ENCODE data around the gene GRK2. TPM values are rescaled to one million over a fixed set of nuclear protein-coding genes. Genes with fewer than 3 reads are reported as not detected.

GRK2 gene
- polyA plus RNA-seq, 4 donors = 45.6 to 65.0 (median 49.0) TPM

DNA sequence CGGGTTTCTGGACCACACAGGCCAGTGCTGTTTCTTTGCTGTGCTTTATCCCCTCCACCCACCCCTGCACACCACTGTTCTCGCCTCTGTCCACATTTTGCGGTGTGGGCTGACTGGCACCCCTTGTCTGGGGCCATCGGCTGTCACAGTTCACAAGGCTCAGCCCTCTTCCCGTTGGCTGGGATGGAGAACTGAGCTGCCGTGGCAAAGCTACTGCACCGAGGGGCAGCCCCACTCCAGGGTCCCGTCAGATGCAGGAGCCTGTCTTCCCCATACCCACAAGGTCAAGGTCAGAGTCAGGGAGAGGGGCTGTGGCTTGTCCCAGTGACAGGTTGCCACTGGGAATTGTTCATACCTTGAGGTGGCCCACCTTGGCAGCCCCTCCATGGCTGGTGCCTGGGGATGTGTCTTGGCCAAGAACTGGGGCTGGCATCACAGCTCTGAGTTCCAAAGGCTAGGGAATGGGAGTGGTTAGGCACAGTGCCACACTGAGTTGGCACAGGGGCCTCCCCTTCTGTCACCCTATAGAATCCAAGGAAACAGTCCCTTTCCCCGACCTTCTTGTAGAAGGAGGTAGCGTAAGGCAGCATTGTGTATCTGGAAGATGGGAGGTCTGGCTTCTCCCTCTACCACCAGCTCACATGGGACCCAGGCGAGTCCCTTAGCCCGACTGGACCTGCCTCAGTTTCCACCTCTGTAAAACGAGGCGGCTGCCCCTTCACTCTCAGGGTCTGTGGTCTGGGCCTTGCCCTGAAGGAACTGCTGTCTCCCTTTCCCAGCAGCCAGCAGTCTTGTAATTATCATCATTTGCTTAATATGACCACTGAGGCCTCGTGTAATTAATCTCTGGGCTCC, 3.4 kb downstream of the GRK2 start:
- DNase-seq (ENCODE audit: low read depth in 4 of 4, low spot score in 3 of 4) = no peak

DNA sequence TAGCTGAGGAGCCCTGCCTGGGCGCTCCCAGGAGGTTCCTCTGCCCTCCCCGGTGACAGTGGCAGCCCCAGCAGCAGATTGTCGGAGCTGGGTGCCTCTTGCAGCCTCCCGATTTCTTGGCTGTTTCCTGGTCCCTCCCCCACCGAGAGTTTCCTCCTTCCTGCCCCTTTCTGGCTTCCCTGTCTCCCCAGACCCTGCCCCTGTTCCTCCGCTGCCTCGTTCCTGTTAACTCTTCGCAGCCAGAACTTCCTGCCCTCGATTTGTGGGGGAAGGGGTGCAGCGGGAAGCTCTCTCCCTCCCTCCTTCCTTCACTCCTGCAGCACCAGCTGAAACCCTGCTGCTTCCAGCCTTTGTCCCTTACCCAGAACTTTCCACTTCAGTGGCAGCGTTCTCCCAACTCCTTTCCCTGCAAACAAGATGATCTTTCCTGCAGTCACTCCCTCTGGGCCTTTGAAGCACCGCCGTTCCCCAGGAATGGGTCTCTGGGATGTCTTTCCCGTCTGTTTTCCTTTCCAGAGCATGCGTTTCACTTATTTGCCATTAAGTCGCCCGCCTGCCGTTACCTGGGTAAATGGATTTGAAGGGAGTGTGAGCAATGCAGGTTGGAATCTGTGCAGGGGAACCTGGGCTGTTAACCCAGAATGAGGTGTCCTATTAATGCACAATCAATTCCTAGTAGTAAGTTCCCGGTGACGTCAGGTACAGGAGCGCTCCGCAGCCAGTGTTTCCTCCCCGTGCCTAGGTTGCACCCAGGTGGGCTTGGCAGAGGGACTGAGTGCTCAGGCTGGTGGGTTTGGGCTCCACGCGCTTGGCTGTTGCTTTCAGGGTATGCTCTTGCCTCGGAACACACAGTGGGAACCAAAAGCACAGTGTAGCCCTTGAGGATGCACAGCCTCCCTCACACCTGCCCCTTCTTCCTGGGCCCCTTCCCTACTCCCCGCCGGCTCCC, 4.3 kb downstream of the GRK2 start:
- DNase-seq (ENCODE audit: low read depth in 4 of 4, low spot score in 3 of 4) = no peak

DNA sequence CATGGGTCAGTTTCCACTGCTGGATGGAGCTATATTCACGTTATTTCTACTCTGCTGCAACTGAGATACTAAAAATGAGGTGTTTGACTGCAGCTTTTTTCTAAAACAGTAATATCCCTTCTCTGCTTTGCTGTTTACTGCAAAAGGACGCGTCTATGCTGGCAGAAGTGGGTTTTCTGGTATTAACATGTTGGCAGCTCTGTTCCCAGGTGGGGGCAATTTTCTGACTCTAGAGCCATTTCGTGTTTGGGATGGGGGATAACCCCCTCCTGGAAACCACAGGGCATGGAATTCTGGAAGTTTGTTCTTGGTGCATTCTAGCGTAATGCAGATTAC, 4.9 kb downstream of the GRK2 start:
- DNase-seq (ENCODE audit: low read depth in 4 of 4, low spot score in 3 of 4) = no peak

DNA sequence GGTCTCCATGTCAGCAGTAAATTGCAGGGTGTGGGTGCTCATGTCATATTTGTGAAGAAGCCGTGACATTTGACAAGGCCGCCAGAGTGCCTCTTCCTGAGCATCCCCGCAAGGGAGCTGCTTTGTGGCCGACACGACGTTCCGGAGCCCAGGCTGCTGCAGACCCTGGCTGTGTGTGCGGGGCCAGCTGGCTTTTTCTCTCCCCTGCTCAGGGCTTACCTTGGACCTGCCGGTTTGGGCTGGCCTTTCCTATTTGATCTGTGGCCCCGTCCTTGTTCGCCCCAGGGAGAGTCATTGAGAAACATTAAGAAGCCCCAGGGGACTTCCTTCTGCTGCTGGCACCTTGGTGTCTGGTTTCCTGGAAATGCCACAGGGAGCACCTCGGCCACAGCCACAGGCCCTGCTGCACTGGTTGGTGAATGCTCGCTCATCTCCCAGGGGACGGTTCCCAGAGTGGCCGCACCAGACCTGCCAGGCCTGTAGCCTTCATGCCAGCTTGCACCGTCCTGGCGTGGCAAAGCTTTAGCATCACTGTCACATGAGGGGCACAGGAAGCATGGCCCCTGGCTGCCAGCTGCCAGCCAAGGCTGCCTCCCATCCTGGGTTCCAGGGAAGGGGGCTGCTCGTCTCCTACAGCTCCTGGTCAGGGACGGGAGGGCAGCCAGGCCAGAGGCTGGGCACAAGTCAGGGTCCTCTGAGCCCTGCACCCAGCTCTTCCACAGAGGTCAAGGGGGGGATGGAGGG, 5.4 kb downstream of the GRK2 start:
- DNase-seq (ENCODE audit: low read depth in 4 of 4, low spot score in 3 of 4) = no peak

DNA sequence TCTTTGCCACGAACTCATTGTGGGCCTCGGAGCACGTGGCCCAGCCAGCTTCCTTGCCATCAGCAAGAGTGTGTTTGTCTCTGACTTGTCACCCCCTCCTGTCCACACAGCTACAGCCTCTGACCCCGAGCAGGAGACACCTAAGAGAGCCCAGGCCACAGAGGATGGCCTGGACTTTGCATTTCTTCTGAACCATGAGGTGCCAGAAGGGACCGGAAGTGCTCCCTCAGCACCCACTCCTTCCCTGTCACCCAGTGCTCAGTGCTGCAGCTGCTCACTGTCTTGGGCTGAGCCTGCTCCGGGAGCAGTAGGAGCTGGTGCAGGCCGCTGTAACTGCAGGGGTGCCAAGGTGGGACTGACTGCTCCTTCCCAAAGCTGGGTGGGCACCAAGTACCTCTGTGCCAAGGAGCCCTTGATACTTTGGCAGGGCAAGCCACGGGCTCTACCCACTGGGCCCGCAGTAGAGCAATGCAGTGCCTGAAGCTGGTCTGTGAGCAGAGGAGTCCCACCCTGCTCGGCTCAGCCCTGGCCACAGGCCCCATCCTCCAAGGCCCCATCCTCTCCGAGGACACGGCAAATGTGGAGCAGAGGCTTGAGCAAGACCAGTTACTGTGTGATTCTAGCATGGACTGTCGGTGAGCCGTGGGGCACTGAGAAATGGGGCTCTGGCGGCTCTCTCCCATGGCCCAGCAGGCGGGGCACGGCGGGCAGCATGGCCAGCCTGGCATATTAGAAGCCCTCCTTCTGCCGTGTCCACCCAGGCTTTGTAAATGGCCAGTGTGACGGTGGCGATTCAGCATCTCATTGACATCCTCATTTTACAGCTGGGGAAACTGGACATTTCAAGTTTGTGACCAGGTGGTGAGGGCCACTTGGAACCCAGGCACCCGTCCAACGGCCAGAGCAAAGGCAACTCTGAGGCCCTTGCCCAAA, 6.3 kb downstream of the GRK2 start:
- no peak for DNase-seq (ENCODE audit: low read depth in 4 of 4, low spot score in 3 of 4)

DNA sequence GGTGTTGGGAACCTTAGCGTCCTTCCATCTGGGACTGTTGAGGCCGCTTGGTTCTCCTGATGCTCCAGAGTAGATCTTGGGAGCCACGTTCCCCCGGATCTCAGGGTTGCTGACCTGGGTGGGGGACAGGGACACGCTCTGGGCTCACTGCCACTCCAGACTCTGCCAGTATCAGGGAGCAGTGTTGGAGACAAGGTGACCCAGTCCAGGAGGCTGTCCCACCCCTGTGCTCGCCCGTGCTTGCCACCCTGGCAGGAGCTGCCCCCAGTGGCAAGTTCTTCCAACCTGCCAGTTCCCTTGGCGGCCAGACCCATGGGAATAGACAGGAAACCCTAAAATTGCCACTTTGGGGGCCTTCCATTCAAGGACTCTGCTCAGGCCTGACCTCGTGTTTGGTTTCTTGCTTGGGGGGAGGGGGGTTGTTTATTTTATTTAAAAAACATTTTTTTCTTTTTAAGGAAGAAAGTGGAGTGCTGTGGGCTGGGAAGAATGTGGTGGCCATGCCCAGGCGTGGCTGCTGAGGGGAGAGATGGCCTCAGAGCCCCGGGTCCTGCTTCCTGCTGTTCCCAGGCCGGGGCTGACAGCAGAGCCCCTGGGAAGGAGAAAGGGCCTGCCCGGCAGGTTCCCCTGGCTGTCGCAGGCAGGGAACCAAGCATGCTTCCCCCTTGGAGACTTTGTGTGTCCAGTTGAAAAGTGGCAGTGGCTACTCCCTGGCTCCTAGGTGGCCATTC, 7.2 kb downstream of the GRK2 start:
- no peak for DNase-seq (ENCODE audit: low read depth in 4 of 4, low spot score in 3 of 4)

DNA sequence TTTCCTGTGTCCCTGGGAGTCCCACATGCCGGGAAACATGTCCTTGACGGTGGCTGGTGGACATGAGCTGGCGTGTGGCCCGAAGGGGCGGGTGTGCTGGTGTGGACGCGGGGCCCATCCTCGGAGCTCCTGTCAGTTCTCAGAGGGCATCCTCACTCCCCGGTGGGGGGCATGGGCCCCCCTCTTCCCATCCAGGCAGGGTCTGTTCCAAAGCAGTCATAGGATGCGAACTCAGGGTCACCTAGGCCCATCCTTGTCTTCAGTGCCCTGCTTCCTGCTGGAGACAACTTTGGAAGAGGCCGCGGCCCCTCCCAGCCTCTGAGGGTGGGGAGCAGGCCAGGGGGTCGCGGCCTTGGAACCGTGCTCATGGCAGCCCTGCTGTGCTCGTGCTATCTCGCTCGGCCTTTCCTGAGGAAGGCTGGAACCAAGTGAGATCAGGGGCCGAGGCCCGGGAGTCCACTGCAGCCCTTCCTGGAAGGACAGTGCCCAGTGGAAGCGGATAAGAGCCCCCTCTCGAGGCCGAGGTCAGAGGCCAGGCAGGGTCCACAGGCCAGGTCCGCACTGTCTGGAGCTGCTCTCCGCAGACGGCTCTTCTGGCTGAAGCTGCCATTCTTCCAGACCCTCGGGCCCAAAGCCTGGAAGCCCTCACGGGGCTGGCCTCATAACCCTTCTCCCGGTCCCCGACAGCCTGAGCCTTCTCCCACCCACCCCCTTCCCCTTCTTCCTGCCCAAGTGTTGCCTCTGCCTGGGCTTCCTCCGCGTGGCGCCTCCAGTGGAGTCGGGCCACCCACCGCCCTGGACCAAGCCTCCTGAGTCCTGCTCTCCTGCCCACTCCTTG, 8.7 kb downstream of the GRK2 start:
- no peak for DNase-seq (ENCODE audit: low read depth in 4 of 4, low spot score in 3 of 4)

DNA sequence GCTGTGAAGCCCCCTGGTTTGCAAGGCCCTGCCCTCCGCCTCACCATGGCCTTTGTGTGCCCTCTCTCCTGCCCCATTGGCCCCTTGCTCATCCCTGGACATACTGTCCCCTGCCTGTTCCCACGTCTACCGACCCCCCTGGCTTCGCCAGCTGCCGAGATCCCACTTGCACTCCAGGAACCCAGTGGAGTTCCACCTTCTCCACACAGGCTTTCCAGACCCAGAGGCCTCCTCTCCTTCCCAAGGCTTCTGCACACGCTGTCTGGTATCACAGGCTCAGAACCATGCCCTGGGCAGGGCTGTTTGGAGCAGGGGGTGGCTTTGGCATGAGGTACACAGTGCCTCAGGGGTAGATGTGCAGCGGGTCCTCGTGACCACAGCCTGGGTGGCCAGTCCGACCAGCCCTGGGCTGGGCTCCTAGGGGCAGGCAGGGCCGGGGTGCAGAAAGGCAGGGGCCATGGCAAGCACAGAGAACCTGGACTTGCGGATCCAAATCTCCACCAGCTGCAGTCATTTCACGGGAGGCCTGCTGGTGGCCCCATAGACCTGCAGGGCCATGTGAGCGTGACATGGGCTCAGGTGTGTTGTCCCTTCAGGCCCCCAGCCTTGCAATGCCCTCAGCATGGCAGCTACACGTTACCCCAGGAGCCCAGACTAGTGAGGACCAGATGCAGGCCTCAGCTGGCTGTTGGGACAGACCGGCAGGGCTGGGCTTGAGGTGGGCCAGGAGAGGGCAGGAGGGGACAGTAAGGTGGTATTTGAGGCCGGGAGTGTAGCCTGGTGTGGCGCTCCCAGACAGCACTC, 9.5 kb downstream of the GRK2 start:
- DNase-seq (ENCODE audit: low read depth in 4 of 4, low spot score in 3 of 4) = no peak

DNA sequence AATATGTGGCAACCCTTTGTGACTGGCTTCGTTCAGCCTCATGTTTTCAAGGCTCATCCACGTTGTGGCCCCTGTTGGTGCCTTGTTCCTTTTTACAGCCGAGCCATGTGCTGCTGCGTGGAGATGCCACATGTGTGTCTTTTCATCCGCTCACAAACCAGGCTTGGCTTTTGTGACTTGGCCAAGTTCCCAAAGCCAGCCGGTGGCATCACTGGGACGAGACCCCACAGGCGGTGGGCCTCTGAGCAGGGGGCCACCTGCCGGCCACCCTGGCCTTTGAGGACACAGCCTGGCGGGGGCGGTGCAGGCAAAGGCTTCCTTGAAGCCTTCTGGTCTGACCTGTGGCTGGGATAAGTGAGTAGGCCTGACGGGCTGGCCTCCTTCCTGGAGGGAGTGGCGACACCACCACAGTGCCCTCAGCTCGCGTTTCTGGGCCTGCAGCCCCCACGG, 10.5 kb downstream of the GRK2 start:
- no peak for DNase-seq (ENCODE audit: low read depth in 4 of 4, low spot score in 3 of 4)

DNA sequence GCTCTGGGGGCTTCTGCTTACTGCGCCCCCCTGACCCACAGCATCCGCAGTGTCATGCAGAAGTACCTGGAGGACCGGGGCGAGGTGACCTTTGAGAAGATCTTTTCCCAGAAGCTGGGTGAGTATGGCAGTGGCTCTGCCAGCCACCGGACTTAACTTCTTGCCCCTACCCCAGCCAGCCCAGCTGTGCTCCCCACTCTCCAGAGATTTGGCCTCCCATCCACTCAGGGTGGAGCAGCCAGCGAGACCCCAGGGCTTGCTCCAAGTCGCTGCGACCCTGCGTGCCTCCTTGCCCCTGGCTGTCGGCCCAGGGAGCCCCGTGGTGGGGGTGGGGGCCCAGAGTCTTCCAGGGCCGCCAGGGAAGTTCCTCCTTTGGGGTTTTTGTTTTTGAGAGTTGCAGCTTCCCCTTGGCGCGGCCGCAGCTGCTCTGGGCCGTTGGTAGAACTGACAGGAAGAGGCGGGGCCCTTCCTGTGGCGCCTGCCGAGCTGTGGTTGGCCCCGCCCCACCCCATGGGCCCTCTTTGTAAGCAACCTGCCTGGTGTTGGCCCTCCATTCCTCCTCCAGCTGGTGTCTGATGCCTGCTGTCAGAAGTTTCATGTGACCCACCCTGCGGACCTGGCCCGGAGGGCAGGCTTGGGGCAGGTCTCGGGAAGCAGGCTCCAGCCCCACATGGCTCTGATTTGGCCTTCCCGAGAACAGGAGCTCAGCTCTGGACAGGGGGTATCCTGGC, 11.1 kb downstream of the GRK2 start:
- DNase-seq (ENCODE audit: low read depth in 4 of 4, low spot score in 3 of 4) = no peak

DNA sequence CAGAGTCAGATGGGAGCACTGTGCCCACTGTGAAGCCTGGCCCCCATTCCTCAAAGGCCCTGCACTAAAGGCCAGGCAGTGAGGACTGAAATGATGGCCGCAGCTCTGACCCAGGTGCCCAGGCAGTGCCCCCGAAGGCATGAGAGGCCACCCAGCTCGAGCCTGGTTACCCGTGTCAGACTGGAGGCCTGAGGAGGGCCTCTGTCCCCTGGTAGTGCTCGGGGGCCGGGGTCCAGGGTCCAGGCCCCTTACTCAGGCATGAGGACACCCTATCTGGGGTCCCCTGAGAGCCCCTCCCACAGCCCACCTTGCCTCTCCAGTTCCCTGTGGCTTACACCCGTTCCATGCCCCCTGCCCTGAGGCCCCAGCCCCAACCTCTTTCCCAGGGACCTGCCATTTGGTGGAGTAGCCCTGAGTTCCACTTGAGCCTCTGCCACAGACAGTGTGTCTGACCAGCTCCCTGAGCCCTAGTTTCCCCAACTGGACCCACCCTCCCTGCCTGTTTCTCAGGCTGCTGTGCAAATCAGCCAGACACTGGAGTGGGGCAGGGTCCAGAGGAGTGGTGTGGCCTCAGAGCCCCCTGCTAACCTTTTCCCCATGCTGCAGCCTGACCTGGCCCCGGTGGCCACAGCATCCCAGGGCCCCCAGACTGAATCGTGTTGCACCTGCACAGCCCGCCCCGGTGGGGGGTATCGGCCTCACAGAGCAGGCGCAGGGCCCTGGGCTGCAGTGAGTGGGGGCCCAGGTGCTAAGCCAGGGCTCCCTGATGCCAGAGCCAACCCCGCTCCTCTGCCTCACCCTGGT, 12.1 kb downstream of the GRK2 start:
- DNase-seq (ENCODE audit: low read depth in 4 of 4, low spot score in 3 of 4) = no peak

DNA sequence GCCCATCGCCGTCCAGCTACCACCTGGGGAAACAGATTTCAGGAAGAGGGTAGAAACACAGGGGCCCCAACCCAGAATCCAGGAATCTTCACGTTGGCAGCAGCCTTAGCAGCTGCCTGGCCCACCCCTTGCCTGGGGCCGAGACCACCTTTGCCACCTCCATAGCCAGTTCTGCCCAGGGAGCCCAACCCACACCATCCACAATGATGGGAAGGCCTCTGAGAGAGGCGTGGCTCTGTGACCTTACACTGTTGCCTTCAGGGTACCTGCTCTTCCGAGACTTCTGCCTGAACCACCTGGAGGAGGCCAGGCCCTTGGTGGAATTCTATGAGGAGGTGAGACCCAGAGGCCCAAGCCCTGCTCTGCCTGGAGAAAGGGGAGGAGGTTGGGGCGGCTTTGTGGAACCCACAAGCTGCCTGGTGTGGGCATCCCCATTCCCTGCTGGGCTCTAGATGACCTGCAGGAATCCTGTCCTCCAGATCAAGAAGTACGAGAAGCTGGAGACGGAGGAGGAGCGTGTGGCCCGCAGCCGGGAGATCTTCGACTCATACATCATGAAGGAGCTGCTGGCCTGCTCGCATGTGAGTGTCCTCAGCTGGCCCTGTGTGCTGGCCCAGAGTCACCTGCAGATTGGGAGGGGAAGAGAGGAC, 12.8 kb downstream of the GRK2 start:
- no peak for DNase-seq (ENCODE audit: low read depth in 4 of 4, low spot score in 3 of 4)

DNA sequence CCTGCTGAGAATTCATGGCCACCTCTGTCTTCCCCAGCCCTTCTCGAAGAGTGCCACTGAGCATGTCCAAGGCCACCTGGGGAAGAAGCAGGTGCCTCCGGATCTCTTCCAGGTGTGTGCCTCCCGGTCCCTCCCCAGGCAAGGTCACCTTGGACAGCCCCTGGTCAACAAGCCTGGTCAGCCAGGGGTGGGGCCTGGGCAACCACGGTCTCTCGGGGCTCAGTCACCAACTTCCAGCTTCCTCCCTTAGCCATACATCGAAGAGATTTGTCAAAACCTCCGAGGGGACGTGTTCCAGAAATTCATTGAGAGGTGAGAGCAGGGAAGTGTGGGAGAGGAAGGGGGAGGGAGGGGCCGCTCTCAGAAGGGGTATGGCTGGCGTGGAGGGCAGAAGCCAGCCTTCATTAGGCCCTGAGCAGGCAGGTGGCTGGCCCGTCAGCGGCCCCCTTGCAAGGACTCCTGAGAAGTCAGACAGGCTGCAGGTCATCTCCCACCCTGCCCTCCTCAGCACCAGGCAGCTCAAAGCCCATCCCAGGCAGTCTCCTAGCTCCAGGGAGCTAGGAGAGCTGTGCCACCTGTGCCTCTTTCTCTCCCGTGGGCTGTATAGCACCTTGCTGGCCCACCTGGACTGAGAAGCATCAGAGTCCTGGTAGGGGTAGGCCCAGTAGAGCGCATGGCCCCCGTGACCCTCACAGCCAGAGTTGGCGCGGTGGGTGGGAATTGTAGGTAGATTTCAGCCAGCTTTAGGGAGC, 13.5 kb downstream of the GRK2 start:
- no peak for DNase-seq (ENCODE audit: low read depth in 4 of 4, low spot score in 3 of 4)

DNA sequence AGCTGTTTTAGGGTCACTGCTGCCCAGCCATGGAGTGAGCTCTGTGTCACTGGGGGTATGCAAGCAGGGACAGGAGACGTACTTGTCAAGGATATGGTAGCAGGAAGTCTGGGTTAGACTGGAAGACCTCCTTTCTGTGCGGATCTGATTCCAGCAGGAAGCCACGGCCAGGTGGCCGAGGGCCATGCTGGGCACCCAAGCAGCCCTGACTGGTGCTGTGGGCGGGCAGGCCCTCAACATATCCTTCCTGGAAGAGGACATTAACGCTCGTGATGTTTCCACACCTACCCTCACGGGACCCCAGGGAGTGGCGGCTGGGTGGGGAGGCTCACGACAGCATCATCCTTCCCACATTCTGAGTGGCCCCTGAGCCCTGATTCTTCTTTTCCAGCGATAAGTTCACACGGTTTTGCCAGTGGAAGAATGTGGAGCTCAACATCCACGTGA, 14.1 kb downstream of the GRK2 start:
- no peak for DNase-seq (ENCODE audit: low read depth in 4 of 4, low spot score in 3 of 4)
